GM03348 (cell line): Measurements from ENCODE around the gene PSMB9.
"Not testable (repeated sequence)": the region's sequence is repeated elsewhere in the genome, so short reads cannot be mapped to it uniquely, and the experiment has no call there.

Source experiments
- DNase-seq: peaks from one replicate; pipeline ENCODE4 v3.0.0; 2012; ENCODE audit warnings: low spot score

Gene PSMB9

DNA sequence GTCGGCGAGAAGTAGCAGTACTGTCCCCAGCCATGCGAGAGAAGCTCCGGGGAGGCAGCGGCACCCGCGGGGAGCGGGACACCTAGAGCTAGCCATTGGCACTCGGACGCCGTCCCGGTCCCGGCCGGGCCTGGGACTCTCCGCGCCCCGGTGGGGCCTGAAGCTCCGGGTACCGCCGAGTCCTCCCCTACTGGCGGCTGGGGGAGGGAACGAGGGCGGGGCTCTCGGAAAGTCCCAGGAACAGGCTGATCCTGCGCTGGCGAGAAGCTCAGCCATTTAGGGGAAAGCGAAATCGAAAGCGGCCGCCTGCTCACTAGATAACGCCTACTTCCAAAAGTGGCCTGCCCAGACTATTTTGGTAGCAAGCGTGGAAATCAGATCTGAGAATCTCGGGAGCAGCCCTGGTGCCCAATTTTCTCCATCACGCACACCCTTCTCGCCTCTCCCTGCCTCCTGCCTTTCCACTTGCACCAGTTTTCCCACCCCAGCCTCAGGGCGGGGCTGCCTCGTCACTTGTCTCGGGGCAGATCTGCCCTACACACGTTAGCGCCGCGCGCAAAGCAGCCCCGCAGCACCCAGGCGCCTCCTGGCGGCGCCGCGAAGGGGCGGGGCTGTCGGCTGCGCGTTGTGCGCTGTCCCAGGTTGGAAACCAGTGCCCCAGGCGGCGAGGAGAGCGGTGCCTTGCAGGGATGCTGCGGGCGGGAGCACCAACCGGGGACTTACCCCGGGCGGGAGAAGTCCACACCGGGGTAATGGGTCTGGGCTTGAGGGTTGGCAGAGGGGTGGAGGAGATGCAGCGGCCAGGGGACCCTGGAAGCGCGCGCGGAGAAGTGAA, at the start of gene PSMB9, which contains the start of gene TAP1:
Gene PSMB9 (plus strand): TSS at position 652 of the 835 bp plus-strand sequence. CDS start 38 bp downstream, at position 690.
Gene TAP1 (minus strand): TSS at position 164 of the 835 bp plus-strand sequence. CDS start 68 bp downstream, at position 96.
- peak; percentile 96 for DNase-seq

DNA sequence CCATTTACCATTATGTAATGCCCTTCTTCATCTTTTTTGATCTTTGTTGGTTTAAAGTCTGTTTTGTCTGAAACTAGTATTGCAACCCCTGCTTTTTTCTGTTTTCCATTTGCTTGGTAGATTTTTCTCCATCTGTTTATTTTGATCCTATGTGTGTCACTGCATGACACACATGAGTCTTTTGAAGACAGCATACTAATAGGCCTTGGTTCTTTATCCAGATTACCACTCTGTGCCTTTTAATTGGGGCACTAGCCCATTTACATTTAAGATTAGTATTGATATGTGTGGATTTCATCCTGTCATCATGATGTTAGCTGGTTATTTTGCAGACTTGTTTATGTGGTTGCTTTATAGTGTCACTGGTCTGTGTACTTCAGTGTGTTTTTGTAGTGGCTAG, 48.6 kb upstream of the PSMB9 start:
- DNase-seq = not testable (repeated sequence)

DNA sequence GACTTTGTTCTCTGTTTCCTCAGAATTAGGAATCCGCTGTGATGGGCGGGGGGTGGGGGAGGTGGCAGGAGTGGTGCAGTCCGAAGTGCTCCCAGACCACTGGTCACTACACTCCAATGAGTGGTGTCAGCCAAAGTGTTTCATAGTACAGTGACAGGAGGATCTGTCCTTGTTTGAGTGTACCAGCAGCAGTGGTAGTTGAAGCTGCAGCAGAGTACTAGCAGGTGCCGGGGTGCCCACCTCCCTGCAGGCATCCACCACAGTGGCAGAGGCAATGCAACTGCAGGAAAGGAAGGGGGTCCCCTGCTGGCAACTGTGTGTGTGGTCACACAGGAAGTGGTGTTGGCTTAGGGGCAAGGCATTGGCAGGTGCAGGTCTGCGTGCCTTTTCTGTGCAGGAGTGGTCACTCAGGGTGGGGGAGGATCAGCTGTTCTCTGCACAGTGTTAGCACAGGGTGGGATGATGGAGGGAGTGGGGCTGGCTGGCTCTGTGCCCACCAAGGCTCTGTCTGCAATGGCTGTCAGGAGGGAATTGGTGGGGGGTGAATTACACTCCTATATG, 46.9 kb upstream of the PSMB9 start:
- DNase-seq = no peak

DNA sequence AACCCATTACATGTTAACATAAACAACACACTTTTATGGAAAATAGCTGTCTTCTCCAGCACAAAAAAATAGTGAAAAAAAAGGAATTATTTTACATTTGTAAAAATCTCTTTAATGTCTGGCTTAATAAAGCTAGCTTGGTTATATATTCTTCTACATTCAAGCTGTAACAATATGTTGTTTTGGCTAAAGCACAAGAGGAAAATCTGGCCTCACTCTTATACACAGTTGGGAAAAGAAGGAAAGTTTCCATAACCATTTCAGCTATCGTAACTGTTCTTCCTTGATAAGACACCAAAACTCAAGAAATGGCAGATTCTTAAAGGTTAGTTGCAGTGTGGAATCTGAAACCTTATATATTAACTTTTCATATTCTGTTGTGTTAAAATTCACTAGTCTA, 44.8 kb upstream of the PSMB9 start:
- DNase-seq = no peak

DNA sequence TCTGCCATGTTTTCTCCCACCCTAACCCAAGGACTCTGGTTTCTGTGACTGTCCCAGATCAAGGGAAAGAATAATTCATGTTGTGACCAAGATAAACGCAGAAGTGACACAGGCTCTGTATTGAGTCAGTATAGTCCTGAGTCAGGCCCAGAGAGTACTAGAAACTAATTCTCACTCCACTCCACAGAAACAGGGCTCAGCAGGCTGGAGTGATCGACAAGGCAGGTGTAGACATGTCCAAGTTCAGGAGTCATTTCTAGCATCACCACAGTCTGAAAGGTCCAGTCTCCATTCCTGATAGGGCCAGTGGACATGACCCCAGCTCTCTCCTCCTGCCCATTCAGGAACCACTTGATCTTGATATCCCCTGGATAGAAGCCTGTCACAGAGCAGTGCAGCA, 39.8 kb upstream of the PSMB9 start:
- no peak for DNase-seq

DNA sequence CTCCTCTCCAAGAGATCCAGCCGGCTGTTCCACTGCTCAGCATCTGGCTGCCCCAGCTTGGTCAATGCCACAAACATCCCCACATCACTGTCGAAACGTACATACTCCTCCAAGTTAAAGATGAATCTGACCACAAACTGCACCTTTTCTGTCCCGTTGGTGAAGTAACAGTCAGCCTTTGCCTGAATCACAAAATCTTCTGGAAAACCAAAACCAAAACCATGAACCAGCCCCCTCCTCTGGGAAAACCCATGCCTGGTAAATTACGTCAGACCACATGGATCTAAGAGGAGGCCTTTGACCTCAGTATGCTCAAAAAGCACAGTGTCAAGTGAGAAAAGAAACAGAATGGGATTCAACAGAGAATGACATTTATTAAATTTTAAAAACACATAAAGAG, 38.9 kb upstream of the PSMB9 start:
- no peak for DNase-seq

DNA sequence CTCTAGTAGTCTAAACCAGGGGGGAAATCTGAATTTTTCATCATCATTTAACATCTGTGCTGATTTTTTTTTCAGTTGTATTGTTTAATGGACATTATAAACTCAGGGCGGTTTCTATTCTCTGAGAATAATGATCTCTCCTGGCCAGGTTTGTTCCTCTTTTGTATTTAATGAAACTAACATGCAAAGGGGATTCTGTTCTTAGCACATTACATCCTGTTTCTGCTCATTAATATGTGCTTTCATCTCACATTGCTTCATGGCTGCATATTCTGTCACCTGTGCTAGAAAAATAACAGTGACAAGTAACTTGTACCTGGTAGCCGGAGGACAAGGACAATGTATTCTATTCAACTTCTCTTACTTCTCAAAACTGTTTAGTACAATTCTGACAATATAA, 38.0 kb upstream of the PSMB9 start:
- no peak for DNase-seq

DNA sequence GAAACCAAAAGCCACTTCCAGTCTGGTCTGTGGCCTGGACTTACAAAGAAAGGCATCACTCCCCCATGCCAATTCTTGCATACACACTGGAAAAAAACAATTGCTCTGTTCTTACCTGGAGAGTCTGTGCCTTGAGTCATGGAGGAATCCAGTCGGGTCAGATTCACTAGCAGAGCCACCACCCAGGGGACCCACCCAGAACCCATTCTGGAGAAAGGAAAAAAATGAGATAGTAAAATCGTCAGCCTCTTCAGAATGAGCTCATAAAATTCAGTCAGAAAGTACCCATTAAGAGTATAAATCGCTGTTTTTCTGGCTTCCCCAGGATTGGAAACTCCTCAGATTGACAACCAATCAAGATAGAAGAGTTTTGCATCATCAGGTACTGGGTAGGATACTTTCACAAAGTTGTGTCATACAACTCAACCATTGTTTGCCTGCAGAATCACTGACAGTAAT, 37.2 kb upstream of the PSMB9 start, which contains the start of gene HLA-DOB:
Gene HLA-DOB (minus strand): TSS at position 257 of the 459 bp plus-strand sequence. CDS start 51 bp downstream, at position 206.
- no peak for DNase-seq

DNA sequence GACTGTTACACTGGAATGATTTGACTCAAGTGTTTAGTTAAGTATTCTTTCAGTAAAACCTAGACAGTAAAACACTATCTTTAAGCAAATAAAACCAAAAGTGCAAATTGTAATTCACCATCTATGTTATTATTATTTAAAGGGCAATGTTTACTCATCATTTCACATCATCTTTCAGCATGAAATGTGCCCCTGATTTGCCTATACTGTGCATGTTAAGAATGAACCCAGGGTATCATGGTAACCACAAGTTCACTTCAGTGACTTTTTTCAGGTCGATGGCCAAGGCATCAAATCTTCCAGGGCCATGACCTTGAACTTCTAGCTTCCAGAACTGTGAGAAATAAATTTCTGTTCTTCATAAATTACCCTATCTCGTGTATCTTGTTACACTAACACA, 35.1 kb upstream of the PSMB9 start:
- no peak for DNase-seq

DNA sequence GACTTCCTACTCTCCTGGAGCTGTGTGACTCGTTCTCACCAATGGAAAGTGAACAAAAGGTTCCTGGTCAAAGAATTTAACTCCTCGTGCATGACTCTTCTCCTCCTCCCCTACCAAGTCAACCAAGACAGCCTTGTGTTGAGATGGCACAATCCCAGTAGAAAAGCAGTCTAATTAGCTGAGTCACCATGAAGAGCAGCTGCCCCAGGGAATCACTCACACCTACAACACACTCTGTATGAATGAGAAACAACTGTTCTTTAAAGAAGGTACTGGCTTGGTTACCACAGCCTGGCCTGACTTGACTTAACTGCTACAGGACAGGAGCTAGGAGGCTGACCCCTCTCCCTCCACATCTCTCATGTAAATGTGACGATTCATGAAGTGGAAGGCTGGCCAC, 34.3 kb upstream of the PSMB9 start:
- peak; percentile 60 for DNase-seq

DNA sequence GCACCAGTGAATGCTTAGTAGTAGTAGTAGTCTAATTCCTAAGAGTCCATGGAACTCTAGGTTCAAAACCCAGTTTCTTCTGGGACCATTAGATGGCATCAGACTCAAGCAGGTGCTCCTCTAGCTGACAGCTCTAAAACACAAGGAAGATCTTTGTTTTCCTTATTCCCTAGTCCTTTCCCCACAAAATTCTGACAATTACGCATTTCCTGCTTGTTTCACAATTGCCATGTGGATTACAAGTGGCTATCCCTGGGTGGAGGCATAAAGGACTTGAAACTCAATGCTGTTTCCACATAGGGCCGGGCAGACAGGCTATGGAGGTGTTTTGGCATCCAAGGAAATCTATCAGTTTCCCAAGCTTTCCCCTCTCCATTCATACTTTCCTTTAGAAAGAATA, 28.0 kb upstream of the PSMB9 start:
- DNase-seq = peak; percentile 55

DNA sequence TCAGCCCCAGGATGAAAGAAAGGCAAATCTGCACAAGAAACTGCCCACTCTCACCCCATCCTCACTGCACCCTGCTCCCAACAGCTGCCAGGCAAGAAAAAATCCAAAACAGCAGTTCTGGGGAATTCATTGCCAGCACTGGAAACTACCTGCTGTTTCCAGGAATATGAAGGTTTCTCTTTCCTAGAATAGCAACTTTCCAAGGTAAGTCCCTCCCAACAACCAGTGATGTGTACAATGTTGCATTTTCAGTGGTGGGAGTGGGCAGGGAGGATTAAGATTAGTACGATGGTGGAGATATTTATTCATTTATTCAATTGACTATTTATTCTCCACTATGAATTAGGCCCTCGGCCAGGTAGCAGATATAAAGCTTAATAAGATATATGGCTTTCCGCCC, 27.0 kb upstream of the PSMB9 start:
- DNase-seq = no peak

DNA sequence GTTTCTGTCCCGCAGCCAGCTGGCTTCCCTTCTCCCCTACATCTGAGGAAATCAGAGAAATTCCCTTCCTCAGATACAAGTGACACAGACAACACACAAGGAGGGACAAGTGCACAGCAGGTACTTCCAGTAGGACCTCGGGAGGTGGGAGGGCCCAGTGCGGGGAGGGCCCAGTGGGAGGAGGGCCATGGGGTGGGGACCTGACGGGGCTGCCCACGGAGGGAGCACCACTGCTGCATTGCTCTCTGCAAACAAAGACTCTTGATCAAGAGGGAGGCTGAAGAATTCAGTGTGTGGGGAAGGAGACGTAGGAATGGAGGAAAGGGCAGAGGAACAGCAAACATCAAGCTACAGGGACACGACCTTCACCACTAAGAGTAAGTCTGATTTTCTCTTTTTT, 24.5 kb upstream of the PSMB9 start:
- DNase-seq = no peak

DNA sequence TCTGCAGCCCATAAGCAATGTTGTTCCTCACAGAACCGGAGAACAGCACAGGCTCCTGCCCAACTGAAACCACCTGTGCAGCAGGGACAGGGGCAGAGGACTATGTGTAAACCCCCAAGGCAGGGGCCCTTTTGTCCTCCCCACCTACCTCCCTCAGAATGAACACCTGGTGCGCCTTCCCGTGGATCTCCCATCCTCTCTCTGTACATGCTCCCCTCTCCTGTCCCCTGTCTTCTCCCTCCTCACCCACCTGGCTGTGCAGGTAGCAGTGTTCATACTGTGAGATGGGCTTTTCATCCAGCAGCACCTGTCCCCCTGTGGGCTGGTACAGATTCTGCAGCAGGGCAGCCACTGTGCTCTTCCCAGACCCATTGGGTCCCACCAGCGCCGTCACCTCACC, 24.0 kb upstream of the PSMB9 start:
- no peak for DNase-seq

DNA sequence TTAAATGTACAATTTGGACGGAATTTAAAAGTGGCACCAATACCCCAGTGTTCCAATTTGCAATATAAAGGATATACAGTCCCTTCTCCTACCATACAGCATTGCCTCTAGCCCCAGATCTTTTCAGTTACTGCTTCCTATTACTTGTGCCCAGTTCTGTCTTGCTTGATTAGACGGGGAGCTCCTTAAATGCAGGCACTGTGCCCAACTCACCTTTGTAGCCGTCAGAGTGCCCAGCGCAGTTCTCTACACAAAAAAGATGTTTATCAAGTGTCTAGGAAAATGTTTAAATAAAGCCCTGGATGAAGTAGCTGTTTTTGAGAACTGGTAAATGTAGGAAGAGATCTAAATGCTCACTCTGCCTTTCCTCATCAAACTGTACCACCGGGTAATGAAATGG, 23.1 kb upstream of the PSMB9 start:
- no peak for DNase-seq

DNA sequence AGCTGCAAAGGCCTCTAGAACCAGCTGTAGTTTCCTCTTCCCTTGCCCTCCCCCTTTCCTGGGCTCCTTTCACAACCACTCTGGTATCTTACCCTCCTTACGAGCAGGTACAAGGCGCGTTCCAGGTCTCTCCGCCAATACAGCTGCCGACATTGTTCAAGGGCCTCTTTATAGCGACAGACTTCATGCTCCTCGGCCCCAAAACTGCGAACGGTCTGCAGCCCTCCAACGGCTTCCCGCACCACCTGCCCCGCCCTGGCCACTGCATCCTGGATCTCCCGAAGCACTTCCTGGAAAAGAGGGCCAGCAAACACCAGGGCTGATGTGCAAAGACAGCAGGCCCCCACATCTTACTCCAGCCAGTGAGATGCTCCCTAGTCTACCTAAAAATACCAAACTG, 21.5 kb upstream of the PSMB9 start:
- no peak for DNase-seq

DNA sequence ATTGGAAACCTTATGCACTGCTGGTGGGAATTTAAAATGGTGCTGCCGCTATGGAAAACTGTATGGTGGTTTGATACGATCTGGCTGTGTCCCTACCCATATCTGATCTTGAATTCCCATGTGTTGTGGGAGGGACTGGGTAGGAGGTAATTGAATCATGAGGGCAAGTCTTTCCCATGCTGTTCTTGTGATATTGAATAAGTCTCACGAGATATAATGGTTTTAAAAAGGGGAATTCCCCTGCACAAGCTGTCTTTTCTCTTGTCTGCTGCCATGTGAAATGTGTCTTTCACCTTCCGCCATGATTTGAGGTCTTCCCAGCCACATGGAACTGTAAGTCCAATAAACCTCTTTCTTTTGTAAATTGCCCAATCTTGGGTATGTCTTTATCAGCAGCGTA, 20.3 kb upstream of the PSMB9 start:
- DNase-seq = no peak

DNA sequence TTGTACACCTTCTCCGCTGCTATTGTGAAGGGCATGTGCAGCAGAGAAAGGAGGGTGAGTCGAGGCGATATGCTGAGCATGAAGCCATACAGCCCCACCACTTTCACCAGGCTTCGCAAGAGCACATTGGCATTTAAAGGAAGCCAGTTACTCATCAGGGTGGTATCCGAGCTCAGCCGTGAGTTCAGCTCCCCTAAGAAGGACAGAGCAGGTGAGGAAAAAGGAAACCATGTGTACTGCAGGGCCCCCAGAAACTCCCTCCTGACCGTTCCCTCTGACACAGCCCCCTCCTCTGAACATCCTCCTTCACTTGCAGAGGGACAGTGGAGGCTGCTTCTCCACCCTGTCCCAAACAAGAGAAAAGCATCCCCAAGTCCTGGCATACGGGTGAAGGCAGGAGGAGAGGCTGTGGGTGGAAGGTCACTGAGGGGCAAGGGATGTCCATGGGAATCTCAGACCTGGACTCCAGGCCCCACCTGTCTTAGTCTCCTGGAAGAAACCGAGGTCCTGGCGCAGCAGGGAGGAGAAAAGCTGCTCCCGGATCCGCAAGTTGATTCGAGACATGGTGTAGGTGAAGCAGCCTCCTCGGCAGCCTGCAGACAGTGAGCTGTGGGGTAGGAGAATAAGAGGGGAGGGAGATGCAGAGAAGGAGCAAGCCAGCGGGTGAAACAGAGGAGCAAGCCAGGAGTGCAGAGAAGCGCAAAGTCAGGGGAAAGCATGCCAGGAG, 18.7 kb upstream of the PSMB9 start:
- DNase-seq = no peak

DNA sequence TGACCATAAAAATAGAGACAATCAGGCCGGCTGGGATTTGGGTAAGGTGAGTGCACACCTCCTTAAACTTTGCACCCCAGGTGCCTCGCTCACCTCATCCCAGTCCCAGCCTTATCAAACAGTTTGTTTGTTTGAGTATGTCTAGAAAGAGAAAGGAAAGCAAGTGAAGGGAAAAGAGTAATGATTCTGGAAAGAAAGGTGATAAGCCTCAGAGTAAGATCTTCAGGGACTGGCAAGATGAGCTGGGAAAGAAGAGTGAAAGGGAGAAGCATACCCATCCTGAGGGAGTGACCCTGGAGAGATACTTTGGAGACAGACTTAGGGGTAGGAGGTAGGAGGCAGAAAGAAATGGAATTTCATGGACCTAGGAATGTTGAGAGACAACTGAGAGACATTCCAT, 17.1 kb upstream of the PSMB9 start:
- no peak for DNase-seq

DNA sequence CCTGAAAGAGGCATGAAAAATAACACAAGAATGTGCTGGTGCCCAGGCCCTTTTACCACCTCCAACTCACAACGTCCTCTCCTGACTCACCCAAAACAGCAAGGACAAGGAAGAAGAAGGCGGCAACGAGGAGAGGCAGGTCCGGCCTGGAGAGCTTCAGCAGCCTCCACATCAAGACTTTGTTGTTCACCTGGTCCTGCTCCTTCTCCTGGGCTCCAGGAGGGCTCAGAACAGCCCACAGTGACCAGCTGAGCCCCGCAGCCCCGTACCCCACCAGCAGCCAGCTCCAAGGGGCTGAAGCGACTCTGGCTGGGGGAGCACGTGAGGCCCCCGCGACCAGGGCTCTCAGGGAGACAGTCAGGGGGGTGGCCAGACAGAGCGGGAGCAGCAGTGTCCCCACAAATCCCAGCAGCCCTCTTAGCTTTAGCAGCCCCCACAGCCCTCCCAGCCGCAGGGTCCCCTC, 16.3 kb upstream of the PSMB9 start:
- DNase-seq = no peak

DNA sequence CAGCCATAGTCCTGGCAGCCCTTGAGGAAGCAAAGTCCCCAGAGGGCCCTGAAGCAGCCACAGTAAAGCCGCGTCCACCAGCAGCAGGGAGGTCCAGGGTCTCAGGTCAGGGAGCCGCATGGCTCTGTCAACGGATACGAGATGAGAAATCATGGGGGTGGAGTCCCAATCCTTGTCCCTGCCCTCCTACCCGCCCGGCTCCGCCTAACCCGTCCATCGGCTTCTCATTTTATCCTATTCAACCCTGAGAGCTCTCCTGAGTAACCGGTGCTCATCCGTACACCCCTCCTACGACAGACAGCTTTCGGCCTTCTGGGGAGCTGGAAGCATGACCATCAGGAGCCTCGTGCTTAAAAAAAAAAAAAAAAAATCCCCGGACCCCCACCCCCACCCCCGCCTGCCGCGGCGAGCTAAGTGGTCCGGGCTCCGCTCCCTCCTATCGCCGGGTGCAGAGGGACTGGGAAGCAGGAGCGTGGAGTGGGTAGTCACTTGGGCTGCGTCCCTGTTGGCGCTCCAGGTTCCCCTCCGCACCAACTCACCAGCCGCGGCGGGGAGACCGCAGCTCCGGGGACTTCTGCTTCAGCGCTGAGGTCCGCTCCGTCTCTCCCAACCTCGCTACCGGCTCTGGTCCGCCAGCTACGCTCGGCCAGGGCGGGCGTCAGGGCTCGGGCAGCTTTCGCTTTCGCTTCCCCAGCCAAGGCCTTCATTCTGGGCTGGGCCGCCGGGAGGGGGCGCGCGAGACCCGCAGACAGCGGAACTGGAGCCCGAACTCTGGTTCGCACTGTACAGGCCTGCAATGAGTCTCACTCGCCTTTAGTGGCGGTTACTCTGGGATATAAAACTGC, 15.7 kb upstream of the PSMB9 start, which contains the start of gene TAP2:
Gene TAP2 (minus strand): TSS at position 626 of the 845 bp plus-strand sequence. CDS start 506 bp downstream, at position 120.
- DNase-seq = peak; percentile 96

DNA sequence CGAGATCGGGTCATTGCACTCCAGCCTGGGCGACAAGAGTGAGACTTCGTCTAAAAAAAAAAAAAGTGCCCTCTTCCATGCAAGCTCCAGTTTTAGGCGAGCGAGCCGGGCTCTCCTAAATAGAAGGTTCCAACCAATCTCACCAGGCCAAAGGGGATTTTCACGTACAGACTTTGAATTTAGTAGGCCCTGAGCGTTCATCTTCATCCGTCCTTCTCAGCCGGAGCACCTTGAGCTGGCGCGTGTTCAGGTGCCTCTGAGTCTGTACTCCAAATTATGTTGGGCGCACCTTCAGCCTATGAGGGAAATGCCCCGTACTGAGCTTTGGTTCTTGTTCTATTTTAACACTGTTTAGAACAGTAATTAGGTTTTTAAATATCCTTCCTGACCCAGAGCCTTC, 14.6 kb upstream of the PSMB9 start:
- no peak for DNase-seq
